A549 treated with AZD9567 at 1 μM for 4 hours (cell line): ENCODE results near the gene SNX3. TPM values are rescaled to one million over a fixed set of nuclear protein-coding genes. Genes with fewer than 3 reads are reported as not detected.

Source experiments
- total RNA-seq: library from RNA; stranded (reverse); fragments of 200-300 nt; extraction: Qiagen RNA extraction; gene quantifications from 5 replicates; pipeline ENCODE4 v1.2.3, GENCODE V29; 2022; ENCODE audit not compliant: insufficient read depth

SNX3 gene
- 68.4 to 110 TPM (median 105 TPM) in 5 replicates for total RNA-seq

GRCh38 chr6:108260809-108261569, at the start of gene SNX3:
Gene SNX3, minus strand, starts transcription at chr6:108261040. Its CDS starts 119 bp downstream, at chr6:108260921.

GRCh38 chr6:108294727-108295625, 34.1 kb upstream of the SNX3 start, which contains the start of gene AFG1L:
Gene AFG1L, plus strand, starts transcription at chr6:108295054. Its CDS starts 26 bp downstream, at chr6:108295080.

GRCh38 chr6:108165714-108166663, 94.9 kb downstream of the SNX3 start, which contains the start of gene NR2E1:
Gene NR2E1, plus strand, starts transcription at chr6:108166022. Its CDS starts 744 bp downstream, at chr6:108166766.

Other genes with a start within 250 kb of the SNX3 start
- 23.3 to 25.1 TPM (median 24.5 TPM) in 5 replicates for gene OSTM1, start 186.3 kb downstream of the SNX3 start, total RNA-seq
- gene NR2E1, start 95.0 kb downstream of the SNX3 start, total RNA-seq, result 0.02 to 0.03 TPM in 2 of 5 replicates, not detected in the others
- gene AFG1L, start 34.0 kb upstream of the SNX3 start, total RNA-seq, result 1.4 to 2.1 TPM (median 2.1 TPM) in 5 replicates